Transverse colon (tissue), 4 donors: ENCODE results near the gene HYAL2.

Source experiments
- CTCF ChIP-seq, 5 experiments: fragments of 200-600 bp in 3 of 5; fragments of 450-650 bp in 2 of 5; sonication (generic) in 3 of 5; IDR thresholded peaks; 1 replicate in 2 of 5; 2 replicates in 3 of 5; pipeline ENCODE4 v1.5.1; 2016 to 2017; ENCODE audit warnings: antibody characterized with exemption in 5 of 5, inconsistent platforms in 3 of 5, mild to moderate bottlenecking in 2 of 5, moderate library complexity in 1 of 5
- EP300 ChIP-seq: sonication (generic); formaldehyde crosslinking; IDR thresholded peaks from one replicate; pipeline ENCODE4 v1.6.1; 2017; ENCODE audit warnings: antibody characterized with exemption, low read depth
- POLR2A ChIP-seq: fragments of 450-650 bp; IDR thresholded peaks from one replicate; pipeline ENCODE4 v1.6.1; 2016; ENCODE audit warnings: antibody characterized with exemption, mild to moderate bottlenecking, moderate library complexity
- POLR2AphosphoS5 ChIP-seq, 3 donors: sonication (generic); formaldehyde crosslinking; IDR thresholded peaks; one replicate each; pipeline ENCODE4 v1.6.1; 2016; ENCODE audit warnings: antibody characterized with exemption in 3 of 3

- TF ChIP-seq POLR2AphosphoS5 (IDR thresholded peaks at IDR 0.05), result no peak
- TF ChIP-seq CTCF (IDR thresholded peaks at IDR 0.05), result no peak
- TF ChIP-seq POLR2A, result no peak
- TF ChIP-seq EP300, result no peak
Observed at GRCh38 chr3:50304601-50305000, 17.9 kb downstream of the HYAL2 start.
